Aorta (tissue), 5 donors: ENCODE results near the gene CDK6. TPM values are rescaled to one million over a fixed set of nuclear protein-coding genes. Genes with fewer than 3 reads are reported as not detected.

Source experiments
- ATAC-seq: fragments of 200-7000 bp; cut with Tn5 transposase; one replicate; pipeline ENCODE4 v1.9.1; 2022; ENCODE audit warnings: moderate library complexity; ENCODE audit not compliant: low FRiP score
- DNase-seq, 2 donors: peaks; one replicate each; pipeline ENCODE4 v3.0.0-alpha.2; 2020
- H3K27ac ChIP-seq, 2 donors: one replicate each; pipeline ENCODE4 v1.5.1; 2013; ENCODE audit warnings: low read length in 2 of 2, mild to moderate bottlenecking in 2 of 2, moderate library complexity in 2 of 2, control low read depth in 1 of 2, inconsistent platforms in 1 of 2, low read depth in 1 of 2
- H3K27me3 ChIP-seq, 2 donors: one replicate each; pipeline ENCODE4 v1.6.1; 2013; ENCODE audit warnings: control low read depth in 1 of 2, low read length in 1 of 2, mild to moderate bottlenecking in 1 of 2, moderate library complexity in 1 of 2; ENCODE audit not compliant: insufficient read depth in 2 of 2, control insufficient read depth in 1 of 2
- H3K36me3 ChIP-seq, 2 donors: one replicate each; pipeline ENCODE4 v1.6.1; 2013; ENCODE audit warnings: control low read depth in 1 of 2, low read length in 1 of 2, mild to moderate bottlenecking in 1 of 2; ENCODE audit not compliant: insufficient read depth in 2 of 2, control insufficient read depth in 1 of 2
- H3K4me1 ChIP-seq, 2 donors: one replicate each; pipeline ENCODE4 v1.6.1; 2013; ENCODE audit warnings: low read length in 2 of 2, control low read depth in 1 of 2, mild to moderate bottlenecking in 1 of 2, moderate library complexity in 1 of 2; ENCODE audit not compliant: insufficient read depth in 2 of 2, control insufficient read depth in 1 of 2
- H3K4me3 ChIP-seq, 2 donors: one replicate each; pipeline ENCODE4 v1.5.1; 2013; ENCODE audit warnings: low read length in 2 of 2, control low read depth in 1 of 2, mild to moderate bottlenecking in 1 of 2
- H3K9me3 ChIP-seq: one replicate; pipeline ENCODE4 v1.6.1; 2013; ENCODE audit warnings: mild to moderate bottlenecking, low read length; ENCODE audit not compliant: control insufficient read depth
- WGBS, 2 donors: extraction: QIAGEN DNeasy Blood & Tissue Kit; methylation state at CpG; one replicate each; pipeline ENCODE4 v1.1.7; 2013; 5-methylcytosine and 5-hydroxymethylcytosine counted together
- intact Hi-C, 2 donors: fragments of 100-400 bp; cut with DNase I; formaldehyde crosslinking; loops; one replicate each; pipeline versions ENCODE4 v1.14.2 to v1.15.0; 2022
- polyA plus RNA-seq, 2 donors: library from polyadenylated mRNA; stranded (reverse); fragments of 200-250 nt; gene quantifications; one replicate each; pipeline ENCODE4 v1.2.3, GENCODE V29; 2013
- total RNA-seq, 2 donors: library from RNA; stranded (reverse); fragmentation: NEBNext Ultra II Directional; extraction: Animal tissue kit (Norgen Biotek cat#: 25700); gene quantifications; one replicate each; pipeline ENCODE4 v1.2.1, GENCODE V29; 2021
- donor health status: healthy with polysubstance abuse.
- donor health status: Bipolar disorder and iron deficiency.
- donor health status: DM: no; HTN: no; CAD: no.
- donor health status: DM: no; HTN: no; CAD: no.
- donor health status: DM: yes; HTN: yes; CAD: no.

CDK6 gene
- total and polyA plus RNA-seq, 4 donors: 2.8 to 26.0 (median 11.4) TPM

GRCh38 chr7:92699560-92699959 is 136.8 kb downstream of the CDK6 start:
- DNase-seq: no peak
- Histone ChIP-seq H3K27ac (no peak overlapping the region), H3K27me3 (peaks cover 0 to 2% of the 10 kb centered on the region in 2 donors), H3K36me3 (peaks cover 0 to 3% of the 10 kb centered on the region in 2 donors), H3K9me3 (no peaks in the 10 kb centered on the region), H3K4me3 (no peak overlapping the region), H3K4me1 (peaks cover 5 to 6% of the 10 kb centered on the region in 2 donors)
- intact Hi-C loops: loop anchor here in 1 of 2 donors (5.0 kb wide), 1 partner anchor 133 kb away; no protein-coding TSS in a partner anchor
- no peak for ATAC-seq
- WGBS, 2 donors: 91 to 98% methylated on average over 2 of the region's 2 CpGs

- 4% methylated on average over 12 of the region's 12 CpGs for WGBS, 2 donors
- H3K27ac ChIP-seq: peak overlapping the region in 1 of 2 donors; percentile 68
- no peak for ATAC-seq
- peaks cover 5 to 6% of the 10 kb centered on the region in 2 donors for H3K4me1 ChIP-seq
- peaks cover 0 to 3% of the 10 kb centered on the region in 2 donors for H3K36me3 ChIP-seq
- peaks cover 0 to 2% of the 10 kb centered on the region in 2 donors for H3K27me3 ChIP-seq
- DNase-seq: no peak
- peak overlapping the region in 1 of 2 donors; percentile 54 for H3K4me3 ChIP-seq
- no peaks in the 10 kb centered on the region for H3K9me3 ChIP-seq
- intact Hi-C loops: loop anchor here in 1 of 2 donors (5.0 kb wide), 1 partner anchor 134 kb away; no protein-coding TSS in a partner anchor
Observed at GRCh38 chr7:92698237-92698841, 138.0 kb downstream of the CDK6 start.

GRCh38 chr7:92697414-92697813 is 139.0 kb downstream of the CDK6 start:
- H3K4me1 ChIP-seq: peaks cover 5 to 6% of the 10 kb centered on the region in 2 donors
- WGBS, 2 donors: 55 to 56% methylated on average over 2 of the region's 2 CpGs
- H3K27ac ChIP-seq: no peak overlapping the region
- no peak overlapping the region for H3K4me3 ChIP-seq
- H3K27me3 ChIP-seq: peaks cover 0 to 2% of the 10 kb centered on the region in 2 donors
- no peak for DNase-seq
- H3K9me3 ChIP-seq: no peaks in the 10 kb centered on the region
- intact Hi-C loops: loop anchor here in 1 of 2 donors (5.0 kb wide), 1 partner anchor 135 kb away; no protein-coding TSS in a partner anchor
- H3K36me3 ChIP-seq: no peaks in the 10 kb centered on the region
- no peak for ATAC-seq

- Histone ChIP-seq H3K27me3 (peaks cover 0 to 2% of the 10 kb centered on the region in 2 donors), H3K9me3 (no peaks in the 10 kb centered on the region), H3K4me3 (no peak overlapping the region), H3K27ac (no peak overlapping the region), H3K4me1 (peaks cover 5 to 6% of the 10 kb centered on the region in 2 donors), H3K36me3 (no peaks in the 10 kb centered on the region)
- WGBS, 2 donors: 28 to 44% methylated on average over 6 of the region's 6 CpGs
- DNase-seq (no peak), ATAC-seq (no peak)
- intact Hi-C loops: loop anchor here in 1 of 2 donors (5.0 kb wide), 1 partner anchor 135 kb away; no protein-coding TSS in a partner anchor
Observed at GRCh38 chr7:92697012-92697411, 139.4 kb downstream of the CDK6 start.

- 87 to 91% methylated on average over 4 of the region's 4 CpGs for WGBS, 2 donors
- Histone ChIP-seq H3K27me3 (peaks cover 0 to 2% of the 10 kb centered on the region in 2 donors), H3K27ac (no peak overlapping the region), H3K9me3 (no peaks in the 10 kb centered on the region), H3K4me3 (no peak overlapping the region), H3K36me3 (no peaks in the 10 kb centered on the region), H3K4me1 (peaks cover 5 to 6% of the 10 kb centered on the region in 2 donors)
- intact Hi-C loops: loop anchor here in 1 of 2 donors (5.0 kb wide), 1 partner anchor 136 kb away; no protein-coding TSS in a partner anchor
- no peak for DNase-seq
- no peak for ATAC-seq
Observed at GRCh38 chr7:92696584-92696983, 139.8 kb downstream of the CDK6 start.

GRCh38 chr7:92695308-92696261 is 140.8 kb downstream of the CDK6 start:
- DNase-seq: no peak
- intact Hi-C loops: loop anchor here in 1 of 2 donors (5.0 kb wide), 1 partner anchor 137 kb away; no protein-coding TSS in a partner anchor
- Histone ChIP-seq H3K4me1 (peaks cover 5 to 6% of the 10 kb centered on the region in 2 donors), H3K36me3 (no peaks in the 10 kb centered on the region), H3K9me3 (no peaks in the 10 kb centered on the region), H3K4me3 (peak overlapping the region; percentile 75 to 77), H3K27ac (peak overlapping the region in 1 of 2 donors; percentile 21), H3K27me3 (peaks cover 0 to 2% of the 10 kb centered on the region in 2 donors)
- peak; percentile 66 for ATAC-seq
- 2 to 5% methylated on average over 15 of the region's 15 CpGs for WGBS, 2 donors

GRCh38 chr7:92694211-92694610 is 142.2 kb downstream of the CDK6 start:
- ATAC-seq (no peak), DNase-seq (no peak)
- no peaks in the 10 kb centered on the region for H3K36me3 ChIP-seq
- intact Hi-C loops: loop anchor here in 1 of 2 donors (5.0 kb wide), 1 partner anchor 143 kb away; the partner anchor contains the start of gene CDK6
- no peak overlapping the region for H3K4me3 ChIP-seq
- H3K4me1 ChIP-seq: peaks cover 5 to 6% of the 10 kb centered on the region in 2 donors
- no peak overlapping the region for H3K27ac ChIP-seq
- H3K9me3 ChIP-seq: no peaks in the 10 kb centered on the region
- no peaks in the 10 kb centered on the region for H3K27me3 ChIP-seq

- Histone ChIP-seq H3K4me3 (no peak overlapping the region), H3K9me3 (no peaks in the 10 kb centered on the region), H3K27ac (no peak overlapping the region), H3K4me1 (peaks cover 4 to 6% of the 10 kb centered on the region in 2 donors), H3K27me3 (no peaks in the 10 kb centered on the region), H3K36me3 (no peaks in the 10 kb centered on the region)
- DNase-seq (no peak), ATAC-seq (no peak)
- 97 to 100% methylated on average over 1 of the region's 1 CpG for WGBS, 2 donors
- intact Hi-C loops: loop anchor here in 1 of 2 donors (5.0 kb wide), 1 partner anchor 144 kb away; the partner anchor contains the start of gene CDK6
Observed at GRCh38 chr7:92693519-92693918, 142.9 kb downstream of the CDK6 start.
